Embryonic facial prominence (tissue), 1 donor: ENCODE data around the gene FES.
"Not testable (repeated sequence)": the region's sequence is repeated elsewhere in the genome, so short reads cannot be mapped to it uniquely, and the experiment has no call there.

Experiments used
- DNase-seq: peaks from one replicate; pipeline ENCODE4 v3.0.0-alpha.2; 2016; ENCODE audit errors: extremely low spot score

The FES gene

DNA sequence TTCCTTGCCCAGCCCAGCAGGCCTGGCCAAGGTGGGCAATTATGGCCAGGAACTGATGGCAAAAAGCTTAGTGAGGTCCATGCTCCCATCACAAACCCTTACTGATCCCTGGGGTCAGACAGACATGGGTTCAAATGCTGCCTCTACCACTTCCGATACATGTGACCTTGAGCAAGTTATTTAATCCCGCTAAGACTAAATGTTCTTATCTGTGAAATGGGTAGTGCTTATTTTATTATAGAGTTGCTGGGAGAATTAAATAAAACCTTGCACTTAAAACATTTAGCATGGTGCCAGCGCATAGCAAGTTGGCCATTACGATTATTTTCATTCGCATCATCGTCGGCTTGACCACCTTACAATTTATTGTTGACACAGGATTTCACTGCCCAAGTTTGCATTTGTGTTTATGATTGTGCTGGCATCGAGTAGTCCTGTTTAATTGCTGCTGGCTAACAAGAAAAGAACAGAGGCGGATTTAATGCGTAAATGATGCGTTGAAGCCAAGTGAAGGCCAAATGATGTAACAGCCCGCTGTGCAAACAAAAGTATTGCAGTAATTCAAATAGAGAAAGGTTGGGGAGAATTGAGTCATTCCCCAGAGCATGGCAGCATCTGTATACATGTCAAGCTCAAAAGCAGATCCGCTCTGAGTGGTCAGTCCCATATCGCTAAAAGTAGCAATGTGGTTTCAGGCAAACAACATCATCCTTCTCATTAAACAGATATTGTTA, 23.2 kb upstream of the FES start:
- DNase-seq, result no peak

DNA sequence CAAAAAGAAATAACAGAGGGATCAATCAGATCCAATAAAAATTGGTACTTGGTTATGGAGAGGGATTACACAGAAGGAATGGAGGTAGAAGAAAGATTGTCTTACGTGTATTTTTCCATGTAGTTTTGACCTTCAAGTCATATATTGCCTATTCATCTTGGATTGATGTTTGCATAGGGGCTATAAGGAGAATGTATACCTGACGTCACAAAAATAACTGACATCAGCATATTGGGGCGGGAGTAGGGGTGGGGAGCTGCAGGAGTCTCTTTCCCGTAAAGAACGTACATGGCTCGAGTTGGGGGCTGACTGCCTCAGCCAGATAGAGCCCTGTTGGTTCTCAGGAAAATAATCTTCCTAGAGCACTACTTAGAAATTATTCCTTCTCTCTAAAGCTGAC, 21.8 kb upstream of the FES start:
- no peak for DNase-seq

GRCh38 chr15:90862964-90863778, 21.1 kb upstream of the FES start:
- no peak for DNase-seq

DNA sequence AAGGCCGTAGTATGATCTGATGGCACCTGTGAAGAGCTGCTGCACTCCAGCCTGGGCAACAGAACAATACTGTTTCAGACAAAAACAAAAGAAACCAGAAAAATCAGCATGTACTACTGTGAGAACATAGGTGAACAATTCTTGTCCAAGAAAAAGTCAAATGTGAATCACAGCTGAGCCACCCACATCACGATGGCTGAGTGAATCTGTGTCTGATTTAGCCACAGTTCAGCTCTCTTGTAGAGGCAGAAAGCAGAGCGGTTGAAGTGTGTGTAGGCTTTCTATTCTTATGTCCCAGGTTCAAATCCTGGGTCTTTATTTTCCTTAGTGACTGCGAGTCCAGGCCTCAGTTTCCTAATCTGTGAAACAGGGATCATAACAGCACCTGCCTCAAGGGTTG, 20.3 kb upstream of the FES start:
- no peak for DNase-seq

- DNase-seq, result no peak
Measured at GRCh38 chr15:90864507-90864906, 19.8 kb upstream of the FES start.

DNA sequence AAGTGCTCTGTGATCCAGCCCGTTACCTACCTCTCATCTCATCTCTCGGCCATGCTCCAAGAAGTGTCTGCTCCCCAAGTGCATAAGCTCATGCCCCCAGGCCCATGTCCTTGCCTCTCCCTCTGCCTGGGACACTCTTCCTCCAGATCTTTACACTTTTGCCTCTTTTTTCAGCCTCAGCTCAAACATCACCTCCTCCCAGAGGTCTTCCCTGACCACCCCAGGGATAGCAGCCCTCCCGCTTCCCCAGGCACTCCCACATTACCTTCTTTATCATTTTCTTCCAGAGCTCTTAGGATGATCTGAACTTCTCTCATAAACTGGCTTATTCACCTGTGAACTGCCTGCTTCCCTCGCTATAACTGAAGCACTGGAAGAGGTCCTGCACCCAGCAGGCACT, 18.6 kb upstream of the FES start:
- no peak for DNase-seq

DNA sequence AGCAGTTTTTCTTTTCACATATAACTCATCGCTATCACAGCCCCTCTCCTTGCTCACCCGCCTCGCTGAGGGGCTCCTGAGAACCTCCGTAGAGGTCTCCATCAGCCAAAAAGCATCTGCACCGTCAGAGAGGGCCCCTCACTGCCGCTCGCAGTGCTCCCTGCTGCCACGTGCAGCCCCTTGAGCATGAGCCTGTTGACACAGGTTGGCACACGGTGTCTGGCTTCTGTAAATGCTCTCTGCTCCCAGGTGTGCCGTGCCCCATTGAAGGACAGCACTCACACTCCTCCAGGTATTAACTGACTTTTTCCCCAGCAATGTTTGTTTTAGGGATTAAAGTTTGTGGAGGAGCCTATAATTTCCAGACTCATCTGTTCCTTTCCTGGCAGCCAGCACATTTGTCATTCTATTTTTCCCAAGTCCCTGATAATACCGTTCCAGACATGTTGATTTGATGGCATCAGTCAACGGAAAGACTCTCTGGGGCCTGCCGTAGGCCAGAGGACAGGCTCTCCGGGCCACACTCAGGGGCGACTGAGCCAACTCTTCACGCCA, 18.1 kb upstream of the FES start:
- no peak for DNase-seq

GRCh38 chr15:90866800-90867199, 17.5 kb upstream of the FES start:
- DNase-seq, result no peak

GRCh38 chr15:90868261-90868689, 16.0 kb upstream of the FES start, which contains the start of gene FURIN:
Gene FURIN, plus strand, starts transcription at chr15:90868588. Its CDS starts 7,153 bp downstream, at chr15:90875741.
- DNase-seq, result no peak

GRCh38 chr15:90869140-90869541, 15.2 kb upstream of the FES start:
- DNase-seq, result no peak

- no peak for DNase-seq
Measured at GRCh38 chr15:90869601-90870353, 14.5 kb upstream of the FES start.

GRCh38 chr15:90870354-90871138, 13.8 kb upstream of the FES start:
- DNase-seq, result no peak

DNA sequence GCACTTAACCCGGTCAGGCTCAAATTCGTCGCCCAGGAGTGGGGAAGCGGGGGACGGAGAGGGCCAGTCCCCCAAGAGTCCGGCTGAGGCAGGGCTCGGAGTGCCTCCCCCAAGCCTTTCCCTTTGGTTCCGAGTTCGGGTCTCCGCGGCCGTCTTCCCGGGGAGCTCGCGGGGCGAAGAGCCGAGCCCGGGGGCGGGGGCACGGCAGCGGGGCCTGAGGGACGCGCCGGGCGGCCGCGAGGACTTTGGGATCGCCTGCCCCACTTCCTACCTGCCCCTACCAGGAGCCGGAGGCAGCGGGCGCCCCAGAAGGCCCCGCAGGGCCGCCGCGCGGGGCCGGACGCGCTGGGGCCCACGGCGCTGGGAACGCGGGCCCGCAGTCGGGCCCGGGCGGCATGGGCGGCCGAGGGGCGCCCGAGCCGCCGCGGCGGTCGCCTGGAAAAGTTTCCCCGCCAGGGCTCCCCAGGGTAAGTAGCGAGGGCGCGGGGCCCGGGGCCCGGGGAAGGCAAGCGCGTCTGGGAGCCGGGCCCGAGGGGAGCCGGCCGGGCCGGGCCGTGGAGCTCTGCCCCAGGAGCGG, 13.1 kb upstream of the FES start:
- no peak for DNase-seq

DNA sequence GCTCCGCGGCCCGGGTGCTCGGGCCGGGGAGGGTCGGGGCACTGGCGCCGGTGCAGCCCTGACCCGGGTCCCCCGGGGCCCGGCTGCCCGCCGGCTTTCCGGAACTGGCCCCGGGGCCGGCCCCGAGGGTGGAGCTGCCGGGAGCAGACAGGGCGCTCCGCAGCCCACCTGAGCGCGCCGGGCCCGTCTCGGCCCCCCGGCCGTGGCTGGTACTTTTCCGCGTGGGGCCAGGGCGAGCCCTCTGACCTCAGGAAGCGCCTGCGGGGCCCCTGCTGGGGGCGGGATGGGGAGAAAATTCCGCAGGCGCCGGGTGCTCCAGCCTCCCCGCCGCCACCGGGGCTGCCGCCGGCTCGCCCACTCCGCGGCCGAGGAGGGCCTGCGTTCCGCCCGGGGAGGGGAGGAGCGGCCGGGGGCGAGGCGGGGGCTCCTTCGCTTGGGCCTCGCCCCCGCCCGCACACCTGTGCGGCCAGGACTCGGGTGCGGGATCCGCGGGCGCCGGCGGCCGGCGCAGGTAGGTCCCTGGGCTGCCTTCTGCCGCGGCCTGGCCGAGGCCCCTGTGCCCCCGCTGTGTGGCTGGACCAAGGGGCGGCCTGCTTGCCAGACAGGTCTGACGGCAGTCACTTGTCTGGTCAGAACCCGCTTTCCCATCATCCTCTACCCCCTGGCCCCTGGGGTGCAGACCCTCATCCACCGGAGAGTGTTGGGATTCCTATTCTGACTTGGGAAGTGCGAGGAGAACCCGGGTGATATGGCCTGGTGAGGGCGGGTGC, 12.4 kb upstream of the FES start:
- no peak for DNase-seq

DNA sequence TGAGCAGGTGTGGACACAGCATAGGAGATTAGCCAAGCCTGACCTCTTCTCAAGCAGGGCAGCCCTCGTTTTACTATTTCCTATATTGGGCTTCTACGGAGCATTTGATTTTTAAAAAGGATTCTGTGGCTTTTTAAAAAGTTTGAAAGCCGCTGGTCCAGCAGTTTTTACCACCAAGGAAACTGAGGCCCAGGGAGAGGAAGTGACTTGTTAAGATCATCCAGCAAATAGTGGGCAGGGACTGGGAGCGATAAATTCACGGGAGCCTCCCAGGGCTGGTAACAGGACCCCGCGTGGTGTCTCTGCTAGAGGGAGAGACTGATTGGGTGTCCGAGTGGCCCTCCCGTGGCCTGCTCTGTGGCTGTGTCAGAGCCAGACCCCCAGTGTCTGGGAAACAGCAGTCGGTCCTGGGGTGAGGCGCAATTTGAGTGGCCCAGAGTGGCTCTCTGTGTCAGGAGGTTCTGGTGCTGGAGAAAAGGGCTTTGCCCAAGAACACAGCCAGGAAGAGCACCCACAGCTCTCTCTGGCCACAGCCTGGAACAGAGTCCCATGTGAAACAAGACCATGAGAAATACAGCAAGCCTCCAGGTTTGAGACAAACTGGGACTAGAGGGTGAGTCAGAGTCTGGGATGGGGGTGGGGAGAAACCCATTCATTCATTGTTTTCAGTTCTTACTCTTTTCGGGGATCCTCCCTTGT, 11.7 kb upstream of the FES start:
- no peak for DNase-seq

GRCh38 chr15:90873488-90873997, 10.8 kb upstream of the FES start:
- no peak for DNase-seq

- no peak for DNase-seq
Measured at GRCh38 chr15:90873998-90874605, 10.2 kb upstream of the FES start.

GRCh38 chr15:90874986-90875385, 9.3 kb upstream of the FES start:
- DNase-seq, result not testable (repeated sequence)

- no peak for DNase-seq
Measured at GRCh38 chr15:90875549-90875981, 8.7 kb upstream of the FES start.
